MG63 (cell line): ENCODE measurements around the gene NR0B2. TPM values are rescaled to one million over a fixed set of nuclear protein-coding genes. Genes with fewer than 3 reads are reported as not detected.
A peak's percentile ranks its signal among the peaks of the same experiment; 100 is the strongest.
"Not testable (repeated sequence)": the region's sequence is repeated elsewhere in the genome, so short reads cannot be mapped to it uniquely, and the experiment has no call there.

Experiments
- DNase-seq: peaks from one replicate; pipeline ENCODE4 v3.0.0-alpha.2; 2020
- H3K27me3 ChIP-seq: fragments of 250-450 bp; sonication (Bioruptor Pico); 2 replicates; pipeline ENCODE4 v1.5.1; 2020; ENCODE audit warnings: mild to moderate bottlenecking, moderate library complexity
- H3K36me3 ChIP-seq: fragments of 250-450 bp; sonication (Bioruptor Pico); 2 replicates; pipeline ENCODE4 v1.5.1; 2020; ENCODE audit warnings: mild to moderate bottlenecking, moderate library complexity
- H3K4me3 ChIP-seq: fragments of 250-450 bp; sonication (Bioruptor Pico); 2 replicates; pipeline ENCODE4 v1.5.1; 2020; ENCODE audit warnings: mild to moderate bottlenecking, moderate library complexity
- H3K9me3 ChIP-seq: fragments of 250-450 bp; sonication (Bioruptor Pico); 2 replicates; pipeline ENCODE4 v1.5.1; 2020; ENCODE audit warnings: mild to moderate bottlenecking, moderate library complexity
- total RNA-seq: library from RNA; depleted of rRNA; stranded (reverse); fragments of >200 nt; shearing (Covaris generic); gene quantifications from 2 replicates; pipeline ENCODE4 v1.2.3, GENCODE V29; 2014; ENCODE audit warnings: low replicate concordance; rRNA removed

The NR0B2 gene
- total RNA-seq, 1 experiment from 2014 or later, result not detected

DNA sequence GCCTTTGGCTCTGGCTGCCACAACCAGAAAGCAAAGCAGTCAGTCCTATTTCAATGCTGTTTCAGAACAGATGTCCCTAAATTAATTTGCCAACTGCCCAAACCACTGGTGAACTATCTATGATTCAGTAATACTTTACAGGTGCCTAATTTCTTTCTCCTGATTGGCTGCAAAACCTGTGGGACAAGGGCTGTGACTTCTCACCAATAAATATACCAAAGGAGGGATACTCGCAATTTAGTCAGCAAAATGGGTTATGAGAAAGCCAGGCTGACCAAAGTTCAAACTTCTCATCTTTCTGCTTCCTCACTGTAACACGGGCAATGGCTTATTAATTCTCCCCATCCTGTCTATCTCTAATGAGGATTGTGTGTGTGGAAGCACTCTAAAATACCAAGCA is 36.4 kb downstream of the NR0B2 start:
- Histone ChIP-seq H3K36me3 (peaks cover 28% of the 10 kb centered on the region), H3K27me3 (no peaks in the 10 kb centered on the region), H3K4me3 (no peak overlapping the region), H3K9me3 (no peaks in the 10 kb centered on the region)
- no peak for DNase-seq

DNA sequence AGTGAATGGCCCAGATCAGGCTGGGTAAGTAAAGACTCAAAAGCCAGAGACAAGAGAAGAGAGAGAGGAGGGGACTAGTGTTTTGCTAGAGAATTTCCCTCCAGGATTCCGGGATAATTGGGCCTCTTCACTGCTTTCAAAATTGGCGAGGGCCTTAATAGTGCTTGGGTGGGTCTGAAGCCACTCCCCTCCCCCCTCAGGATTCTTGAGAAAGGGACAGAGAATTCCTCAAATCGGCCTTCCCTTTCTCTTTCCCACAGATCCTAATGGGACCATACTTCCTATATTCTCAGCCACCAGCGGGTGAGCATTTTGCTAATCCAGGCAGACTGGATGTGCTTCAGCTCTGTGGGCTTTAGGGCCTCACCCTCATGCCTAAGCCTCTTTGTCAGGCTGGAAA is 38.9 kb downstream of the NR0B2 start:
- no peak overlapping the region for H3K4me3 ChIP-seq
- DNase-seq, result no peak
- H3K9me3 ChIP-seq, result no peaks in the 10 kb centered on the region
- no peaks in the 10 kb centered on the region for H3K27me3 ChIP-seq
- peaks cover 14% of the 10 kb centered on the region for H3K36me3 ChIP-seq

DNA sequence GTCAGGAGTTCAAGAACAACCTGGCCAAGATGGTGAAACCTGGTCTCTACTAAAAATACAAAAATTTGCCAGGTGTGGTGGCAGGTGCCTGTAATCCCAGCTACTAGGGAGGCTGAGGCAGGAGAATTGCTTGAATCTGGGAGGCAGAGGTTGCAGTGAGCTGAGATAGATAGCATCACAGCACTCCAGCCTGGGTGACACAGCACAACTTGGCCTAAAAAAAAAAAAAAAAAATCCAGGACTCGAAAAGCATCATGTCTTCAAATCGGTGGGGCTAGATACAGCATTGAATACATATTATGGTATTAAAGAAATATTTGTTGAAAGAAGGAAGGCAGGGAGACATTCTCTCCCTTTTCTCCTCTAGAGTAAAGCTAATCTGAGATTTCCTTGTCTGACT is 40.7 kb downstream of the NR0B2 start:
- not testable (repeated sequence) for H3K36me3 ChIP-seq, H3K27me3 ChIP-seq, H3K9me3 ChIP-seq, DNase-seq, H3K4me3 ChIP-seq

DNA sequence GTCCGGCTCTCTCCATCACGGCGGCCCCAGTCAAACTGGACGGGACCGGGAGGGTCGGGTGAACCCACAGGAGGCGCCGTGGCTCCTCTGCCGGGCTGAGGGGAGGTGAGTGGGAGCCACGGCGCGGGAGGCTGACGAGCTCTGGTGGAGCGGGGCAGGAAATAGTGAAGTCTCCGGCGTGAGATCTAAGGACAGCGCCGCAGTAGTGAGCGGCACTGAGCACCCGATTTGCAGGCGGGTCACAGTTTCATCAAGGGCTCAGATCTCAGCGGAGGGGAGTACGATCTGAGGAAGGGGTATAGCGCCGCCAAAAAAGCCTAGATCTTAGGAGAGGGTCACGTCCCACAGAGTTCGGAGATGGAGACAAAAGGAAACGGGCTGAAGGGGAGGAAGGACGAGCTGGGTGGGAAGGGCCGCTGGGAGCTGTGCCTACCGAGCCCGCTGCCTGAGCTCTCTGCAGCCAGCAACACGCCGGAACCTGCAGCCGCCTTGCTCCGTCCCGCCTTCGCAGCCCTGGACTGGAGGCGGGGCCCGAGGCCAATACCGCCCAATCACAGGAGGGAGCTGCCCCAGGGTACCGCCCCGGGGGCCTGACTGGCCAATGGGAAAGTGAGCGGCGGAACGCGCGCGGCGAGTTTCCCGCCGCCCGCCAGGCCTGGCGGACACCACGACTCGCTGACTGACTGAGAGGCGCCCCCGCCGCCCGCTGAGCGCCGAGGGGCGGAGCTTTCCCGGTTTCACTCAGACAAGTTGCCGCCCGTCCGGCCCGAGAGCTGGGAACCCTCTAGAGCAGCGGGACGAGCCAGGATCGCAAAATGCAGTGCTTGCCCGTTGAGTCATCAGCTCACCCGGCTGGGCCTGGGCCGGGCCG is 48.9 kb downstream of the NR0B2 start:
- Histone ChIP-seq H3K36me3 (no peaks in the 10 kb centered on the region), H3K4me3 (peak overlapping the region; percentile 57), H3K27me3 (no peaks in the 10 kb centered on the region), H3K9me3 (no peaks in the 10 kb centered on the region)
- DNase-seq, result peak; percentile 99

DNA sequence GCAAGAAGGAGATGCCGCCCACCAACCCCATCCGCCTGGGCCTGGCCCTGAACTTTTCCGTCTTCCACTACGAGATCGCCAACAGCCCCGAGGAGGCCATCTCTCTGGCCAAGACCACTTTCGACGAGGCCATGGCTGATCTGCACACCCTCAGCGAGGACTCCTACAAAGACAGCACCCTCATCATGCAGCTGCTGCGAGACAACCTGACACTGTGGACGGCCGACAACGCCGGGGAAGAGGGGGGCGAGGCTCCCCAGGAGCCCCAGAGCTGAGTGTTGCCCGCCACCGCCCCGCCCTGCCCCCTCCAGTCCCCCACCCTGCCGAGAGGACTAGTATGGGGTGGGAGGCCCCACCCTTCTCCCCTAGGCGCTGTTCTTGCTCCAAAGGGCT is 50.1 kb downstream of the NR0B2 start:
- H3K36me3 ChIP-seq, result no peaks in the 10 kb centered on the region
- H3K4me3 ChIP-seq, result no peak overlapping the region
- no peak for DNase-seq
- H3K9me3 ChIP-seq, result no peaks in the 10 kb centered on the region
- no peaks in the 10 kb centered on the region for H3K27me3 ChIP-seq

- Histone ChIP-seq H3K27me3 (no peaks in the 10 kb centered on the region), H3K4me3 (no peak within 1 kb of the TSS), H3K36me3 (no peaks in the 10 kb centered on the region), H3K9me3 (no peaks in the 10 kb centered on the region)
- no peak for DNase-seq
Measured at GRCh38 chr1:26862781-26863684, 50.7 kb downstream of the NR0B2 start, which contains the start of gene SFN. TSS of gene SFN (plus strand) at chr1:26863149. CDS start at chr1:26863213, 64 bp downstream.

- no peak for DNase-seq
- no peak overlapping the region for H3K4me3 ChIP-seq
- H3K27me3 ChIP-seq, result no peaks in the 10 kb centered on the region
- H3K9me3 ChIP-seq, result no peaks in the 10 kb centered on the region
- no peaks in the 10 kb centered on the region for H3K36me3 ChIP-seq
Measured at GRCh38 chr1:26861889-26862378, 51.8 kb downstream of the NR0B2 start.

Other genes with a start within 250 kb of the NR0B2 start
- 5.5 and 14.6 TPM in 2 replicates for gene ARID1A, start 218.0 kb downstream of the NR0B2 start, total RNA-seq
- 10.5 and 11.7 TPM in 2 replicates for gene PIGV, start 126.0 kb downstream of the NR0B2 start, total RNA-seq
- 3.5 and 12.7 TPM in 2 replicates for gene ZDHHC18, start 87.3 kb downstream of the NR0B2 start, total RNA-seq
- gene SFN, start 50.8 kb downstream of the NR0B2 start, total RNA-seq, result not detected in 2 replicates
- 10.0 and 13.0 TPM in 2 replicates for gene GPN2, start 23.7 kb downstream of the NR0B2 start, total RNA-seq
- gene GPATCH3, start 13.5 kb downstream of the NR0B2 start, total RNA-seq, result 12.2 and 15.6 TPM in 2 replicates
- gene NUDC, start 7.8 kb upstream of the NR0B2 start, total RNA-seq, result 19.1 and 33.9 TPM in 2 replicates
- not detected in 2 replicates for gene KDF1, start 46.5 kb upstream of the NR0B2 start, total RNA-seq
- 4.7 and 8.8 TPM in 2 replicates for gene TRNP1, start 79.7 kb upstream of the NR0B2 start, total RNA-seq
- gene TENT5B, start 98.9 kb upstream of the NR0B2 start, total RNA-seq, result 0.86 and 2.4 TPM in 2 replicates
- gene SLC9A1, start 241.2 kb upstream of the NR0B2 start, total RNA-seq, result 2.9 and 23.6 TPM in 2 replicates